IMR-90 (cell line): ENCODE measurements around the gene KDM6A. TPM values are rescaled to one million over a fixed set of nuclear protein-coding genes. Genes with fewer than 3 reads are reported as not detected.
"Not testable (repeated sequence)": the region's sequence is repeated elsewhere in the genome, so short reads cannot be mapped to it uniquely, and the experiment has no call there.

Experiments
- ATAC-seq: fragments of 200-7000 bp; cut with Tn5 transposase; 2 replicates; pipeline ENCODE4 v1.9.1; 2020; ENCODE audit warnings: low read depth, mild to moderate bottlenecking, moderate library complexity
- BruUV-seq: library from RNA; stranded (reverse); fragments of 400-500 nt; replicated peaks from 2 replicates; lab custom pipeline; 2021; lab: Mats Ljungman, UMichigan
- CTCF ChIA-PET: fragments of 300-600 bp; formaldehyde crosslinking; extraction: SDS; loops from one replicate; lab custom pipeline; 2021; ENCODE audit warnings: antibody characterized with exemption; lab: Yijun Ruan, JAX
- POLR2A ChIA-PET: fragments of 300-600 bp; sonication (Branson Sonifier 250); formaldehyde crosslinking; loops from one replicate; lab custom pipeline; 2022; ENCODE audit warnings: antibody characterized with exemption; ENCODE audit not compliant: unreplicated experiment; lab: Charles Lee
- DNase-seq: peaks from one replicate; pipeline ENCODE4 v3.0.0; 2013
- H2AFZ ChIP-seq: replicated peaks from 2 replicates; pipeline ENCODE3; 2013; ENCODE audit warnings: low read length, mild to moderate bottlenecking; ENCODE audit not compliant: poor library complexity
- H2AK5ac ChIP-seq: 2 replicates; pipeline ENCODE4 v1.6.1; 2013; ENCODE audit warnings: low read depth, low read length, inconsistent platforms
- H2AK9ac ChIP-seq: replicated peaks from 2 replicates; pipeline ENCODE3; 2013; ENCODE audit warnings: mild to moderate bottlenecking, low read depth, low read length, moderate library complexity; ENCODE audit not compliant: poor library complexity
- H2BK120ac ChIP-seq: 2 replicates; pipeline ENCODE4 v1.6.1; 2013; ENCODE audit warnings: low read depth, low read length, inconsistent platforms
- H2BK15ac ChIP-seq: 3 replicates; pipeline ENCODE4 v1.6.1; 2013; ENCODE audit warnings: low read depth, low read length, inconsistent platforms
- H2BK20ac ChIP-seq: 2 replicates; pipeline ENCODE4 v1.6.1; 2013; ENCODE audit warnings: low read depth, mild to moderate bottlenecking, inconsistent platforms, low read length, moderate library complexity
- H2BK5ac ChIP-seq: 2 replicates; pipeline ENCODE4 v1.6.1; 2013; ENCODE audit warnings: mild to moderate bottlenecking, low read depth, low read length, inconsistent platforms; ENCODE audit not compliant: poor library complexity, severe bottlenecking
- H3K14ac ChIP-seq: replicated peaks from 2 replicates; pipeline ENCODE4 v1.6.1; 2013; ENCODE audit warnings: low read depth, low read length, inconsistent platforms
- H3K18ac ChIP-seq: 2 replicates; pipeline ENCODE4 v1.6.1; 2013; ENCODE audit warnings: low read depth, low read length, control low read depth
- H3K23ac ChIP-seq: 2 replicates; pipeline ENCODE4 v1.6.1; 2013; ENCODE audit warnings: low read depth, low read length, inconsistent platforms
- H3K27ac ChIP-seq: 2 replicates; pipeline ENCODE4 v1.5.1; 2013; ENCODE audit warnings: mild to moderate bottlenecking, control low read depth, low read length; ENCODE audit not compliant: insufficient read depth
- H3K27me3 ChIP-seq: 2 replicates; pipeline ENCODE4 v1.6.1; 2013; ENCODE audit warnings: low read length; ENCODE audit not compliant: control insufficient read depth, insufficient read depth
- H3K36me3 ChIP-seq: 2 replicates; pipeline ENCODE4 v1.6.1; 2013; ENCODE audit warnings: low read length, mixed read lengths; ENCODE audit not compliant: control insufficient read depth, insufficient read depth
- H3K4ac ChIP-seq: 2 replicates; pipeline ENCODE4 v1.6.1; 2013; ENCODE audit warnings: low read depth, low read length, inconsistent platforms
- H3K4me1 ChIP-seq: 2 replicates; pipeline ENCODE4 v1.6.1; 2013; ENCODE audit warnings: low read length, mixed read lengths; ENCODE audit not compliant: control insufficient read depth, insufficient read depth
- H3K4me2 ChIP-seq: 2 replicates; pipeline ENCODE4 v1.6.1; 2013; ENCODE audit warnings: low read depth, mild to moderate bottlenecking, control low read depth, low read length, moderate library complexity
- H3K4me3 ChIP-seq: 2 replicates; pipeline ENCODE4 v1.5.1; 2013; ENCODE audit warnings: low read depth, mild to moderate bottlenecking, control low read depth, low read length, moderate library complexity; ENCODE audit not compliant: insufficient read depth
- H3K56ac ChIP-seq: 2 replicates; pipeline ENCODE4 v1.6.1; 2013; ENCODE audit warnings: low read length, inconsistent platforms; ENCODE audit not compliant: insufficient read depth; ENCODE audit errors: extremely low read depth
- H3K79me1 ChIP-seq, 2 experiments: 2 replicates each; pipeline ENCODE4 v1.6.1; 2013; ENCODE audit warnings: low read length in 2 of 2, inconsistent platforms in 1 of 2, low read depth in 1 of 2
- H3K9ac ChIP-seq: 2 replicates; pipeline ENCODE4 v1.6.1; 2013; ENCODE audit warnings: low read depth, low read length, control low read depth
- H3K9me1 ChIP-seq: 2 replicates; pipeline ENCODE4 v1.6.1; 2013; ENCODE audit warnings: low read length, inconsistent platforms; ENCODE audit not compliant: insufficient read depth
- H3K9me3 ChIP-seq: 2 replicates; pipeline ENCODE4 v1.6.1; 2013; ENCODE audit warnings: low read length; ENCODE audit not compliant: control insufficient read depth, insufficient read depth
- H4K20me1 ChIP-seq: 2 replicates; pipeline ENCODE4 v1.6.1; 2013; ENCODE audit warnings: low read length, inconsistent platforms; ENCODE audit not compliant: insufficient read depth
- H4K5ac ChIP-seq: 2 replicates; pipeline ENCODE4 v1.6.1; 2013; ENCODE audit warnings: mild to moderate bottlenecking, low read depth, low read length, control low read depth
- H4K8ac ChIP-seq, 2 experiments: 2 replicates each; pipeline ENCODE4 v1.6.1; 2013; ENCODE audit warnings: low read depth in 2 of 2, low read length in 2 of 2, control low read depth in 1 of 2, inconsistent platforms in 1 of 2
- H4K91ac ChIP-seq: 2 replicates; pipeline ENCODE4 v1.6.1; 2013; ENCODE audit warnings: low read depth, low read length, inconsistent platforms; ENCODE audit not compliant: insufficient read depth
- MAFK ChIP-seq: IDR thresholded peaks from 2 replicates; pipeline ENCODE4 v1.6.1; 2012; ENCODE audit warnings: low read depth, low read length, improper control_type of control experiment
- SMC3 ChIP-seq: fragments of 150-350 bp; IDR thresholded peaks from 2 replicates; pipeline ENCODE4 v1.6.1; 2016; ENCODE audit warnings: low read depth, mild to moderate bottlenecking, antibody characterized with exemption, low read length, moderate library complexity
- WGBS, 2 experiments: methylation state at CpG; one replicate each; pipeline versions ENCODE4 v1.1.5 to v1.1.7; 2013; ENCODE audit warnings: missing lambda C conversion rate in 2 of 2; ENCODE audit not compliant: insufficient read length in 1 of 2; ENCODE audit errors: extremely low coverage in 2 of 2; 5-methylcytosine and 5-hydroxymethylcytosine counted together
- dilution Hi-C: fragments of 300-500 bp; cut with HindIII; formaldehyde crosslinking; loops from one replicate; pipeline ENCODE4 v1.14.3; 2018; ENCODE audit warnings: low sequenced_read_pairs; ENCODE audit not compliant: unreplicated experiment
- in situ Hi-C: fragments of 300-500 bp; cut with MboI; formaldehyde crosslinking; loops from 3 replicates; pipeline ENCODE4 v1.14.3; 2019; ENCODE audit warnings: low sequenced_read_pairs, inconsistent platforms, mixed read lengths
- intact Hi-C: fragments of 100-400 bp; cut with micrococcal nuclease; formaldehyde crosslinking; loops from 2 replicates; pipeline ENCODE4 v1.10.0; 2022
- polyA plus RNA-seq, 3 experiments: library from polyadenylated mRNA; depleted of rRNA; stranded (reverse); fragments of >200 nt; gene quantifications; 2 replicates each; pipeline ENCODE4 v1.2.3, GENCODE V29; 2012; ENCODE audit warnings: low replicate concordance in 1 of 3
- total RNA-seq: library from RNA; depleted of rRNA; stranded (reverse); fragments of >200 nt; gene quantifications from 2 replicates; pipeline ENCODE4 v1.2.3, GENCODE V29; 2012

Gene KDM6A
- total and polyA plus RNA-seq, 2 of the 4 experiments (the other 2 are of a cell fraction): 11.7 to 24.9 TPM

DNA sequence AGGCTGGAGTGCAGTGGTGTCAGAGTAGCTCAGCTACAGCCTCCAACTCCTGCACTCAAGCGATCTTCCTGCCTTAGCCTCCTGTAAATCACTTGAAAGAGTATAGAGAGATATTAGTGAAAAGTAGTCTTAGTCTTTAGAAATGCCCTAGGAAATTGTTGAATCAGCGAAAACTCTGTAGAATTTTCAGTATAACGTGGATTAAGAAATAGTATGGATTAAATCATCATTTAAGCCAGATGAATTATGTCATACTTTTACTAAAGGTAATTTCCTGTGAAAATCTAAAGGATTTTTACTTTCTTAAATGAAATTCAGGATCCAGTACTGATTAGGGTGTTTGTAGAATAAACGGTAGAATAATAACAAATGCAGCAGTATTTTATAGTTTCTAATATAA, 163.2 kb downstream of the KDM6A start:
- POLR2A ChIA-PET: no interaction called here
- intact Hi-C loops (no loop called here), in situ Hi-C loops (no loop called here), dilution Hi-C loops (no loop called here)
- Histone ChIP-seq H3K9me1 (no peaks in the 10 kb centered on the region), H2AK9ac (no peak overlapping the region), H3K79me1 (peaks cover 5% of the 10 kb centered on the region in 2 experiments; a peak in 2 of 4 replicates), H2BK20ac (no peak overlapping the region), H4K8ac (no peak overlapping the region), H2AFZ (no peak overlapping the region), H3K36me3 (no peaks in the 10 kb centered on the region), H3K27me3 (no peaks in the 10 kb centered on the region), H3K4me3 (no peak overlapping the region), H2BK120ac (no peak overlapping the region), H2BK15ac (no peak overlapping the region), H3K9ac (no peak overlapping the region), H3K56ac (no peak overlapping the region), H2BK5ac (no peak overlapping the region), H3K18ac (no peak overlapping the region), H4K5ac (no peak overlapping the region), H3K4ac (no peak overlapping the region), H3K14ac (no peak overlapping the region), H3K9me3 (no peaks in the 10 kb centered on the region), H3K27ac (no peak overlapping the region), H3K23ac (no peak overlapping the region), H4K20me1 (peaks cover 9% of the 10 kb centered on the region; the same call in 1 of the 2 replicates), H3K4me2 (no peak overlapping the region), H4K91ac (no peak overlapping the region), H3K4me1 (0 out of 2 replicates have a peak, but pooled peaks cover 2% of the 10 kb centered on the region), H2AK5ac (no peak overlapping the region)
- DNase-seq (no peak), ATAC-seq (no peak)
- WGBS, 2 experiments: no CpG with 5 or more reads among the region's 4 CpGs
- CTCF ChIA-PET: no interaction called here
- BruUV-seq: no TSS peak
- no peak for TF ChIP-seq SMC3
- peak; percentile 91 for TF ChIP-seq MAFK

DNA sequence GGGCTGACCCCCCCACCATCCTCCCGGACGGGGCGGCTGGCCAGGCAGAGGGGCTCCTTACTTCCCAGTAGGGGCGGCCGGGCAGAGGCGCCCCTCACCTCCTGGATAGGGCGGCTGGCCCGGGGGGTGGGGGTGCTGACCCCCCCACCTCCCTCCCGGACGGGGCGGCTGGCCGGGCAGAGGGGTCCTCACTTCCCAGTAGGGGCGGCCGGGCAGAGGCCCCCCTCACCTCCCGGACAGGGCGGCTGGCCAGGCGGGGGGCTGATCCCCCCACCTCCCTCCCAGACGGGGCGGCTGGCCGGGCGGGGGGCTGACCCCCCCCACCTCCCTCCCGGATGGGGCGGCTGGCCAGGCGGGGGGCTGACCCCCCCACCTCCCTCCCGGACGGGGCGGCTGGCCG, 167.1 kb downstream of the KDM6A start:
- H3K56ac ChIP-seq, H3K9me1 ChIP-seq, H3K9me3 ChIP-seq, intact Hi-C loops, H4K8ac ChIP-seq, CTCF ChIA-PET, H4K5ac ChIP-seq, H2BK20ac ChIP-seq, H3K36me3 ChIP-seq, H2BK5ac ChIP-seq, H4K20me1 ChIP-seq, H2BK15ac ChIP-seq, in situ Hi-C loops, H3K18ac ChIP-seq, H3K23ac ChIP-seq, H3K14ac ChIP-seq, dilution Hi-C loops, H3K4me2 ChIP-seq, ATAC-seq, H3K4me1 ChIP-seq, H2AK9ac ChIP-seq, H3K27ac ChIP-seq, H3K4ac ChIP-seq, H2BK120ac ChIP-seq, H3K27me3 ChIP-seq, POLR2A ChIA-PET, DNase-seq, H3K79me1 ChIP-seq, BruUV-seq, H2AK5ac ChIP-seq, H2AFZ ChIP-seq, H3K9ac ChIP-seq, H4K91ac ChIP-seq, H3K4me3 ChIP-seq: not testable (repeated sequence)
- no CpG with 5 or more reads among the region's 28 CpGs for WGBS, 2 experiments
